ENCODE measurements around the gene FGF9.

Gene FGF9

GRCh38 chr13:21684576-21684975 lies 13.7 kb downstream of the FGF9 start:
- no peak for TF ChIP-seq GABPA (IDR thresholded peaks at IDR 0.05; ENCODE audit: low read depth)
- TF ChIP-seq SPI1 (IDR thresholded peaks at IDR 0.05; ENCODE audit: borderline replicate concordance, low read depth): no peak
- TF ChIP-seq CTCF (IDR thresholded peaks at IDR 0.05; ENCODE audit: insufficient read depth, low read length): no peak
- TF ChIP-seq REST (IDR thresholded peaks at IDR 0.05; ENCODE audit: insufficient replicate concordance, low read depth): no peak
- no peak for TF ChIP-seq POLR2AphosphoS5 (IDR thresholded peaks at IDR 0.05; ENCODE audit: low read depth)
- no peak for DNase-seq (ENCODE audit: low read depth in 1 of 2, low spot score in 1 of 2)
- no peak overlapping the region for H3K4me3 ChIP-seq (replicated peaks; ENCODE audit: insufficient read depth, low read length)
- peaks cover 5% of the 10 kb centered on the region for H3K27me3 ChIP-seq (ENCODE audit: insufficient read depth, poor library complexity, severe bottlenecking)
- no peak overlapping the region for H3K27ac ChIP-seq (replicated peaks)

- Histone ChIP-seq H3K4me3 (replicated peaks; ENCODE audit: insufficient read depth, low read length) (no peak overlapping the region), H3K27ac (replicated peaks) (no peak overlapping the region), H3K27me3 (ENCODE audit: insufficient read depth, poor library complexity, severe bottlenecking) (peaks cover 5% of the 10 kb centered on the region)
- no peak for DNase-seq (ENCODE audit: low read depth in 1 of 2, low spot score in 1 of 2)
- TF ChIP-seq POLR2AphosphoS5 (IDR thresholded peaks at IDR 0.05; ENCODE audit: low read depth): no peak
- no peak for TF ChIP-seq SPI1 (IDR thresholded peaks at IDR 0.05; ENCODE audit: borderline replicate concordance, low read depth)
- TF ChIP-seq GABPA (IDR thresholded peaks at IDR 0.05; ENCODE audit: low read depth): no peak
- TF ChIP-seq REST (IDR thresholded peaks at IDR 0.05; ENCODE audit: insufficient replicate concordance, low read depth): no peak
- TF ChIP-seq CTCF (IDR thresholded peaks at IDR 0.05; ENCODE audit: insufficient read depth, low read length): no peak
These were observed 14.7 kb downstream of the FGF9 start for GRCh38 chr13:21685485-21686064.

- Histone ChIP-seq H3K4me3 (replicated peaks; ENCODE audit: insufficient read depth, low read length) (no peak overlapping the region), H3K27ac (replicated peaks) (no peak overlapping the region), H3K27me3 (ENCODE audit: insufficient read depth, poor library complexity, severe bottlenecking) (peaks cover 3% of the 10 kb centered on the region)
- no peak for DNase-seq (ENCODE audit: low read depth in 1 of 2, low spot score in 1 of 2)
- TF ChIP-seq POLR2AphosphoS5 (IDR thresholded peaks at IDR 0.05; ENCODE audit: low read depth) (no peak), REST (IDR thresholded peaks at IDR 0.05; ENCODE audit: insufficient replicate concordance, low read depth) (no peak), CTCF (IDR thresholded peaks at IDR 0.05; ENCODE audit: insufficient read depth, low read length) (no peak), GABPA (IDR thresholded peaks at IDR 0.05; ENCODE audit: low read depth) (no peak), SPI1 (IDR thresholded peaks at IDR 0.05; ENCODE audit: borderline replicate concordance, low read depth) (no peak)
These were observed 16.0 kb downstream of the FGF9 start for GRCh38 chr13:21686751-21687391.

Data from HL-60 (cell line).